NCI-H446 (cell line): ENCODE data around the gene DNAJA2.
"Not testable (repeated sequence)": the region's sequence is repeated elsewhere in the genome, so short reads cannot be mapped to it uniquely, and the experiment has no call there.

ENCODE experiments used
- DNase-seq, 2 experiments: peaks; one replicate each; lab custom pipeline; 2025; lab: John Stamatoyannopoulos, UW

Gene DNAJA2

DNA sequence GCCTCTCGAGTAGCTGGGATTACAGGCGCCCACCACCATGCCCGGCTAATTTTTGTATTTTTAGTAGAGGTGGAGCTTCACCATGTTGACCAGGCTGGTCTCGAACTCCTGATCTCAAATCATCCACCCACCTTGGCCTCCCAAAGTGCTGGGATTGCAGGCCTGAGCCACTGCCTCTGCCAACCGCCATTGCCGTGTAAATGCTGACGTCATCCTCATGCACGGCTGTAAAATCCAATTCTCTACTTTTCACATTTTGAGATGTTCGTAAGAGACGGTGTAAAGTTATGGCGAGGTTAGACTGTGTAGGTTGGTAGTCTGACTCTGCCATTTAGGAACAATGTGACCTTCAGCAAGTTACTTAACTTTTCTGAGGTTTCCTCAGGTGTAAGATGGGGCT is 1.7 kb upstream of the DNAJA2 start:
- no peak for DNase-seq

- DNase-seq: no peak
Measured at GRCh38 chr16:46974352-46974751, 878 bp upstream of the DNAJA2 start.

DNA sequence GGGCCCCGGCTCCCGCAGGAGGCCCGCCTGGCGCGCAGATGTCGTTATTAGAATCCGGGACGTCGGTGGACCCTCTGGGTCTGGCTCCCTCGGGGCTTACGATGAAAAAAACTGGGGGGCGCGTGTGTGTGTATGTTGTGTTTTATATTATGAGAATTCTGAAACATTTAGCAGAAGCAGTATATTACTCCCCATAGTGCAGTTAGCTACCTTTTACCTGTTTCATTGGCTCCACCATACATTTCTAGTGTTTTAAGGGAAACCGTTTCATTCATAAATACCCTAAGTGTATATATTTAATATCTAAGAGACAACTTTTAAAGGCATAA is 486 bp upstream of the DNAJA2 start:
- no peak for DNase-seq

DNA sequence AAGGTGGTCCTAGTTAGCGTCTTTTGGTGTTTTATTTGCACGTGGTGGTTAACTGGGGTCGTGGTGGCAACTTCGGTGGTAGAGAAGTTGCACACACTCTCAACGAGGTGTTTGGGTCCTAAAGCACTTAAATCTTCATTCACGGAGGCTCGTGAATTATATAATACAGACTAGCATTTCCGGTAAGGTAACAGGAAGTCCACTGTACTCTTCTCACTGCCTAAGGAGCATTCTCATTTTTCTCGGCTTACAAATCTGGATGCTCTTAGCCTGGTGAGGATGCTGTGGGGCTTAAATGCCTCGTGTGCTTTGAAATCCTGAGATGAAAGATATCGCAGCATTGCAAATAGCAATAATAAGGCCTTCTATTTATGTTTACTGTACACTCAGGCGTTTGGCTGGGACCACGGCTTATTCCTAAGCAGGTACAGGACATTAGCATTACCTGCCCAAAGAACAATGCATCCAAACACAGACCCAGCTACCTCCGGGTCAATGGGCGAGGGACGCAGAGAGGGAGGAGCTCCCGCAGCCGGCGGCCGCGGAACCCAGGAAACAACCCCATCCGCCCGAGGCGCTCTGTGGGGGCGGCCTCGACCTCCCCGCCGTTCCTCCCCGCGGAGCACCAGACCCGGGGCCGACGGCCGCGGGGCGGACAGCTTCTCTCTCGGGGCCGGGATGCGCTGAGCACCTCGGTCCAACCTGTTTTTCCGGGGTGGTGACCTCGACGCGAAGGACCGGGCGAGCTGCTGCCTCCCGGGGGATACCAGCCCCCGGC is 856 bp downstream of the DNAJA2 start:
- no peak for DNase-seq

GRCh38 chr16:46971271-46971670 is 2.2 kb downstream of the DNAJA2 start:
- no peak for DNase-seq

GRCh38 chr16:46970089-46970488 is 3.4 kb downstream of the DNAJA2 start:
- no peak for DNase-seq

GRCh38 chr16:46968063-46968435 is 5.4 kb downstream of the DNAJA2 start:
- no peak for DNase-seq

- DNase-seq: no peak
Measured at GRCh38 chr16:46962629-46963028, 10.8 kb downstream of the DNAJA2 start.

DNA sequence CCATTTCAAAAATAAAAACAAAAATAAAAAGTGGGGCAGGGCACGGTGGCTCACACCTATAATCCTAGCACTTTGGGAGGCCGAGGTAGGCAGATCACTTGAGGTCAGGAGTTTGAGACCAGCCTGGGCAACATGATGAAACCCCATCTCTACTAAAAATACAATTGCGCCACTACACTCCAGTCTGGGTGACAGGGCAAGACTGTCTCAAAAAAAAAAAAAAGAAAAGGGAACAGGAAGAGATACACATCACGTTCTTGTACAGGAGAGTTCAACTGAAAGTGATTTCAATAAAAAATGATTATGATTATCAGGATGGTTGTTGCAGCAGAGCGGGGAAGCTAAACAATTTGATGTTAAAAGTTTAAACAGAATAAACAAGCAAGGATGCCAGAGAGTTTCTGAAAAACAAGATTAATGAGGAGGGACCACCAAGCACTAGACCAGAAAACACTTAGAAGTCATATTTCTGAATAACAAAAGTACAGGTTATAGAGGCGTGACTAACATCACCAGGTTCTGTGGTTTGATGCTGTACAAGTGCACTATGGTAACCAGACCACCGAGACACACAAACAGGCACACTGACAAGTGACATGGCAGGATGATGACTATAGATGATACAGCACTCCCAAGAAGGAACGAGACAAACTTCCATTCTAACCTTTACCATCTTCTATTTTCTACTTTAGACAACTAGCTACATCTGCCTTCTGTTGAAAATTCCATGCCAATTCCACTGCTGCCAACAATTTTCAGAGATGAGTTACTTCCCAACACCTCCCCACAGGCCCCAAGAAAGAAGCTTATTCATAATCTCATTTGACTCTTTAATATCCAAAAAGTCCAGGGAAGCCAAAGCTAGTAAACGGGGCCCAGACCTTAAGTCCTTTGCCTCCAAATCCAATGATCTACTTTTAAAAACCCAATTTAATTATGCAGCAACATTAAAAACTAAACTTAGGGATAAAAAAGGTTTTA is 11.8 kb downstream of the DNAJA2 start:
- no peak for DNase-seq

GRCh38 chr16:46954562-46954961 is 18.9 kb downstream of the DNAJA2 start:
- no peak for DNase-seq

- no peak for DNase-seq
Measured at GRCh38 chr16:46950009-46950408, 23.5 kb downstream of the DNAJA2 start.

GRCh38 chr16:46949241-46949892 is 24.1 kb downstream of the DNAJA2 start:
- DNase-seq: no peak

DNA sequence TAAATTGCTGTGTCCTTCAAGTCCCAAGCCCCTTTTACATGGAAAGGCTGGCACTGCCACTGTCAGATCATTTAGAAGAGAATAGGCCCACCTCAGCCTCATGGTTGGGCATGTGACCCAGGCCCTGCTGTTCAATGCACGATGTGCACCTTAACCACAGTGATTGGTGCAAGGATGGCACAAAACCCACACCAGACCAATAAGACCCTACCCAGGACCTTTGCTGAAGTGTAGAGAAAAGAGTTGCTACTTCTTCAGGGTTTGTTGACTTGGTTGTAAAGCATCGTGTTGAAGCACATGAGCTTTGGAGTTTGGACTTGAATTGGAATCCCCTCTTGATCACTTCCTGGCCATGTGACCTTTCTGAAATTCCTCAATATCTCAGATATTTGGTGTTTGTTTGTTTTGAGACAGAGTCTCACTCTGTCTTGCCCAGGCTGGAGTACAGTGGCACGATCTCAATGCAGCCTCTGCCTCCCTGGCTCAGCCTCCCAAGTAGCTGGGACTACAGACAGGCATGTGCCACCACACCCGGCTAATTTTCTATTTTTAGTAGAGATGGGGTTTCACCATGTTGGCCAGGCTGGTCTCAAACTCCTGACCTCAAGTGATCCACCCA is 24.8 kb downstream of the DNAJA2 start:
- no peak for DNase-seq

GRCh38 chr16:46947900-46948547 is 25.4 kb downstream of the DNAJA2 start:
- DNase-seq: peak; percentile 11 to 54

DNA sequence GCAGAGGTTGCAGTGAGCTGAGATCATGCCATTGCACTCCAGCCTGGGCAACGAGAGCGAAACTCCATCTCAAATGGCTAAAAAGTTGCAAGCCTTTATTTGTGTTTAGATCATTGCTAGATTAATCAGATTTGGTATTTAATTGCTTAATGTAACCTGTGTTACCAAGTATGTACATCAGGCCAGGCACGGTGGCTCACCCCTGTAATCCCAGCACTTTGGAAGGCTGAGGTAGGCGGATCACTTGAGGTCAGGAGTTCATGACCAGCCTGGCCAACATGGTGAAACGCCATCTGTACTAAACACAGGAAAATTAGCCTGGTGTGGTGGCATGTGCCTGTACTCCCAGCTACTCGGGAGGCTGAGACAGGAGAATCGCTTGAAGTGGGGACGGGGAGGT is 28.8 kb downstream of the DNAJA2 start:
- DNase-seq: not testable (repeated sequence)

DNA sequence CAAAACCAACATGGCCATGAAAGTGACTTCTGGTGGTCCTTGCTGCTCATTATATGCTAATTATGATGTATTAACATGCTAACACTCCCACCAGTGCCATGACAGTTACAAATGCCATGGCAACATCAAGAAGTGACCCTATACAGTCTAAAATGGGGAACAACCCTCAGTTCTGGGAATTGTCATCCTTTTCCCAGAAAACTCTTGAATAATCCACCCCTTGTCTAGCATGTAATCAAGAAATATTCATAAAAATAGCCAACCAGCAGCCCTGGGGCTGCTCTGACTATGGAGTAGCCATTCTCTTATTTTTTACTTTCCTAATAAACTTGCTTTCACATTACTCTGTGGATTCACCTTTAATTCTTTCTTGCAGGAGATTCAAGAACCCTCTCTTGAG is 35.9 kb downstream of the DNAJA2 start:
- no peak for DNase-seq

- DNase-seq: no peak
Measured at GRCh38 chr16:46932802-46933201, 40.7 kb downstream of the DNAJA2 start.

DNA sequence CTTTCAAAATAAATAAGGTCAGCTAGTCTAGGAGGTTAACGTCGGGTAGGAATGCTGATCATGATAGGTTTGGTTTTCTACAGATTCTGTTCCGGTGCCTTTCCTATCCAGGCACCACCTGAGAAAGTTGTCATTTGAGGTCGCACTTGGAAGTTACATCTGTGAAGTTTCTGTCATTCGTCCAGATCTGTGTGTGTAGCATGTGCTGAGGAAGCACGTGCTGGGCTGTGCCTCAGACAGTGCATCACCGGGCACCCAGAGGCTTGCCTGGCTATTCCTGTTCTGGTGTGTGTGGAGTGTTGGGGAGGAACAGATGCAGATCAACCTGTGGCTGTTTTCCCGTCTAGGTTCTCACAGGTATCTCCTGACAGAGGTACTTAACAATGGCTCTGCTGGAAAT is 42.6 kb downstream of the DNAJA2 start:
- no peak for DNase-seq

- DNase-seq: peak in 1 of 2 experiments; percentile 23
Measured at GRCh38 chr16:46929378-46930332, 43.8 kb downstream of the DNAJA2 start.

- DNase-seq: no peak
Measured at GRCh38 chr16:46928811-46929210, 44.7 kb downstream of the DNAJA2 start.

- DNase-seq: no peak
Measured at GRCh38 chr16:46927273-46927672, 46.2 kb downstream of the DNAJA2 start.
